T-cell (primary cell): ENCODE measurements around the gene ZACN. TPM values are rescaled to one million over a fixed set of nuclear protein-coding genes. Genes with fewer than 3 reads are reported as not detected.
"Not testable (repeated sequence)": the region's sequence is repeated elsewhere in the genome, so short reads cannot be mapped to it uniquely, and the experiment has no call there.

Experiments
- ATAC-seq, 4 experiments: fragments of 200-7000 bp in 3 of 4; fragments of 150-1000 bp in 1 of 4; cut with Tn5 transposase; replicated peaks in 1 of 4; 1 replicate in 3 of 4; 2 replicates in 1 of 4; pipeline ENCODE4 v1.10.0; 2021; ENCODE audit warnings: moderate library complexity in 3 of 4, mild to moderate bottlenecking in 2 of 4, moderate number of reproducible peaks in 1 of 4
- CTCF ChIA-PET, 2 donors: fragments of 300-600 bp; sonication (Branson Sonifier 250); formaldehyde crosslinking; loops; one replicate each; lab custom pipeline; 2022; ENCODE audit warnings: antibody characterized with exemption in 2 of 2; lab: Charles Lee
- POLR2A ChIA-PET, 2 donors: fragments of 300-600 bp; sonication (Branson Sonifier 250); formaldehyde crosslinking; loops; one replicate each; lab custom pipeline; 2022; ENCODE audit warnings: antibody characterized with exemption in 2 of 2; lab: Charles Lee
- DNase-seq, 35 experiments: peaks; one replicate each; pipeline versions ENCODE4 v3.0.0 to v3.0.0-alpha.2; 2013 to 2023
- H3K27ac ChIP-seq: one replicate; pipeline ENCODE4 v1.5.1; 2013; ENCODE audit warnings: low read length
- H3K27me3 ChIP-seq, 2 experiments: replicated peaks in 1 of 2; 1 replicate in 1 of 2; 2 replicates in 1 of 2; pipeline versions ENCODE4 v1.6.1 to v1.7.0; 2013; ENCODE audit warnings: low read length in 1 of 2, mixed read lengths in 1 of 2; ENCODE audit not compliant: control insufficient read depth in 2 of 2, insufficient read depth in 2 of 2; ENCODE audit errors: extremely low read depth in 1 of 2
- H3K36me3 ChIP-seq, 2 donors: 1 replicate in 1 of 2; 2 replicates in 1 of 2; pipeline versions ENCODE4 v1.6.1 to v1.7.0; 2013; ENCODE audit warnings: low read length in 1 of 2; ENCODE audit not compliant: control insufficient read depth in 2 of 2, insufficient read depth in 1 of 2; ENCODE audit errors: extremely low read depth in 1 of 2
- H3K4me1 ChIP-seq, 2 experiments: 1 replicate in 1 of 2; 2 replicates in 1 of 2; pipeline versions ENCODE4 v1.6.1 to v1.7.0; 2013; ENCODE audit warnings: low read length in 2 of 2, mixed read lengths in 1 of 2; ENCODE audit not compliant: insufficient read depth in 2 of 2, control insufficient read depth in 1 of 2; ENCODE audit errors: extremely low read depth in 1 of 2
- H3K4me3 ChIP-seq, 2 donors: 1 replicate in 1 of 2; 2 replicates in 1 of 2; pipeline versions ENCODE4 v1.5.1 to v1.7.0; 2013; ENCODE audit warnings: mild to moderate bottlenecking in 2 of 2, low read length in 1 of 2, moderate library complexity in 1 of 2; ENCODE audit not compliant: control insufficient read depth in 1 of 2; ENCODE audit errors: extremely low read depth in 1 of 2
- H3K9me3 ChIP-seq: 2 replicates; pipeline ENCODE4 v1.7.0; 2013
- H3K27ac Mint-ChIP-seq, 2 donors: one replicate each; pipeline ENCODE4 v1.8.0; 2020 to 2021; ENCODE audit warnings: mild to moderate bottlenecking in 2 of 2, mixed read lengths in 2 of 2
- H3K27me3 Mint-ChIP-seq, 2 donors: one replicate each; pipeline ENCODE4 v1.8.0; 2021 to 2022; ENCODE audit warnings: mixed read lengths in 2 of 2
- H3K36me3 Mint-ChIP-seq: one replicate; pipeline ENCODE4 v1.8.0; 2021; ENCODE audit warnings: mixed read lengths
- H3K4me1 Mint-ChIP-seq, 3 donors: one replicate each; pipeline ENCODE4 v1.8.0; 2020 to 2022; ENCODE audit warnings: mixed read lengths in 3 of 3, mild to moderate bottlenecking in 1 of 3
- H3K4me3 Mint-ChIP-seq, 3 donors: one replicate each; pipeline ENCODE4 v1.8.0; 2020 to 2022; ENCODE audit warnings: mild to moderate bottlenecking in 3 of 3, mixed read lengths in 3 of 3, moderate library complexity in 3 of 3
- H3K9me3 Mint-ChIP-seq, 3 donors: one replicate each; pipeline ENCODE4 v1.8.0; 2020 to 2022; ENCODE audit warnings: mixed read lengths in 3 of 3
- WGBS: methylation state at CpG from one replicate; pipeline ENCODE4 v1.1.5; 2013; ENCODE audit warnings: missing lambda C conversion rate; ENCODE audit not compliant: insufficient coverage; 5-methylcytosine and 5-hydroxymethylcytosine counted together
- total RNA-seq, 35 experiments: library from RNA in 6 of 35; stranded (reverse) in 6 of 35; fragments of 120-200 nt in 1 of 35; gene quantifications; one replicate each; pipeline versions ENCODE4 v1.2.1 to v1.2.4 and lab custom pipeline; 2013 to 2026

ZACN gene
- total RNA-seq, 5 donors from 2014 or later (not counting 1 experiment from before 2014, with no cell fraction given) = 0.20 to 1.6 (median 0.31) TPM; not detected in 1

DNA sequence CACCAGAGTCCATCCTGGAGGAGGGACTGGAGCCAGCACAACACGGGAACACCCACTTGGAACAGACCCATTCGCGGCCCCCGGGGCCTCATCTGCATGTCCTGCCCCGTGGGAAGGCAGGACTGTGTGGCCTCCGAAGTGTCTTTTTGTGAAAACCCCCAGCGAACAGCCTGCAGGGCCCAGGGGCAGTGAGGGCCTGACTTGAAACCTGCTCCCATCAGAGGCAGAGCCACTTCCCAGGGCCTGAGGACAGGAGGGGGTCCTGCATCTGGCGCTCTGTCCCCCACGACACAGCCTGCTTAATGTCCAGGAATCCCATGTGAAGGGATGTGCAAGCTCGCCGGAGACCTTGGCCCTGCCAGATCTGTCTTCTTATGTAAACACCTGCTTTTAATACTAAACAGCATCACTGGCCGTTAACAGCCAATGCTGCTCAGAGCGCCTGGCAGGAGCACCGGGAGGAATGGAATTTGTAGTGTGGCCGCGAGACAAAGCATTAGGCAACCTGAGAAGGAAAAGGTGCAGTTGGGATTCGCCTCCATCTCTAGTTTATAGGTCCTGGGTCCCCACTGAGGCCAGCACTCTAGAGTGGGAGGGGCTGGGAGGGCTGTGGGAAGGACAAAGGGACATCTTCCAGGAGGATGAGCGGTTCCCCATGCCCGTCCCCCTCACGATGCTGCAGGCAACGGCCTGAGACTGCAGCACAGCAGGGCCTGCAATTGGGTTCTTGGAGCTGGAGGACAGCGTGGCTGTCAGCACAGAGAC, 42.3 kb upstream of the ZACN start:
- no peak overlapping the region for H3K4me3 ChIP-seq
- Mint-ChIP-seq H3K36me3 (peaks cover 26% of the 10 kb centered on the region), H3K4me1 (peaks cover 2 to 14% (median 5%) of the 10 kb centered on the region in 3 donors), H3K9me3 (no peaks in the 10 kb centered on the region), H3K27ac (peak overlapping the region in 1 of 2 donors; percentile 1), H3K4me3 (no peak overlapping the region), H3K27me3 (no peaks in the 10 kb centered on the region)
- DNase-seq (no peak), ATAC-seq (peak in 1 of 4 experiments; percentile 28)
- ChIA-PET POLR2A (no interaction called here), CTCF (no interaction called here)
- no peaks in the 10 kb centered on the region for H3K9me3 ChIP-seq
- H3K27me3 ChIP-seq = no peaks in the 10 kb centered on the region
- H3K27ac ChIP-seq = no peak overlapping the region
- peaks cover 0 to 3% of the 10 kb centered on the region in 2 experiments for H3K4me1 ChIP-seq
- H3K36me3 ChIP-seq = peaks cover 10 to 35% of the 10 kb centered on the region in 2 donors
- WGBS = 97% methylated on average over 19 of the region's 22 CpGs

DNA sequence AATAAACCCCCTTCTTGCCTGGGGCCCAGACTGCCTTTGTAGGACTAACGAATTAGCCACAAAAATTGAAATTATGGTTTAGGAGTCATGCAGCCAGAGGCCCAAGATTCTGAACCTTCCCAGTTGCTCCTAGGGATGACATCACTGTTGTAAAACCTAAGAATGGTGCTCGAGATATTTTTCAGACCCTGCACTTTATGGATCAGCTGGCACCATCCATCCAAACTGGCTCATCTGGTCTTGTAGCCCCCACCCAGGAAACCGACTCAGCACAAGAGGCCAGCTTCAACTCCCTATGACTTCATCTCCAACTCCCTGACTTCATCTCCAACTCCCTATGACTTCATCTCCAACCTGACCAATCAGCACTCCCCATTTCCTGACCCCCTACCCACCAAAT, 40.9 kb upstream of the ZACN start:
- no peak for DNase-seq
- H3K9me3 ChIP-seq = no peaks in the 10 kb centered on the region
- Mint-ChIP-seq H3K27ac (peak overlapping the region; percentile 6 to 69), H3K36me3 (peaks cover 28% of the 10 kb centered on the region), H3K4me1 (peaks cover 2 to 14% (median 5%) of the 10 kb centered on the region in 3 donors), H3K4me3 (no peak overlapping the region), H3K27me3 (no peaks in the 10 kb centered on the region), H3K9me3 (no peaks in the 10 kb centered on the region)
- ChIA-PET POLR2A (interaction anchor here in 1 of 2 donors (0.6 kb wide), 1 partner anchor 338 kb away, joined by 4 read pairs; no protein-coding TSS in a partner anchor), CTCF (no interaction called here)
- no peaks in the 10 kb centered on the region for H3K27me3 ChIP-seq
- H3K4me3 ChIP-seq = no peak overlapping the region
- no peaks in the 10 kb centered on the region for H3K4me1 ChIP-seq
- 89% methylated on average over 3 of the region's 3 CpGs for WGBS
- H3K27ac ChIP-seq = no peak overlapping the region
- ATAC-seq = no peak
- H3K36me3 ChIP-seq = peaks cover 16 to 45% of the 10 kb centered on the region in 2 donors

DNA sequence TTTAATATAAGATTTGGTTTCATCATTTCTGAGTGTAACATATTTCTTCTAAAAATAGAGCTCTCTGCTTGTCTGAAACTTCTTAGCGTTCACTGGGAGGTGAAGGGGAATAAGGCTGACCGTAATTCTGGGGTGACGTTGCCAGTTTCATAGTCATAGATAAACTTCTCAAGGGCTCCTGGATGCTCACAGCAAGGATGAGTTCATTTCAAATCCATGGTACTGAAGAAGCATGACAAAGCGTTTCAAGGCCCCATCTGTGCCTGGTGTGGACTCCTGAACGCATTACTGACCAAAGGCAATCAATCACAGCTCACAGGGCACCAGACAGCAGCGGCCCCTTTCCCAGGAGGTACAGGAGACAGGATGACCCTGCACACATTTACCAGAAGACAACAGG, 39.9 kb upstream of the ZACN start:
- H3K4me1 Mint-ChIP-seq = peaks cover 2 to 9% (median 5%) of the 10 kb centered on the region in 3 donors
- H3K36me3 Mint-ChIP-seq = peaks cover 39% of the 10 kb centered on the region
- DNase-seq (no peak), ATAC-seq (no peak)
- H3K4me3 Mint-ChIP-seq = no peak overlapping the region
- Histone ChIP-seq H3K27ac (no peak overlapping the region), H3K9me3 (no peaks in the 10 kb centered on the region), H3K36me3 (peaks cover 25 to 56% of the 10 kb centered on the region in 2 donors), H3K4me3 (no peak overlapping the region), H3K4me1 (no peaks in the 10 kb centered on the region), H3K27me3 (no peaks in the 10 kb centered on the region)
- no peaks in the 10 kb centered on the region for H3K27me3 Mint-ChIP-seq
- no peak overlapping the region for H3K27ac Mint-ChIP-seq
- H3K9me3 Mint-ChIP-seq = no peaks in the 10 kb centered on the region
- POLR2A ChIA-PET = no interaction called here
- 94% methylated on average over 6 of the region's 6 CpGs for WGBS
- CTCF ChIA-PET = no interaction called here

- POLR2A ChIA-PET = no interaction called here
- H3K27ac ChIP-seq = no peak overlapping the region
- 83% methylated on average over 2 of the region's 6 CpGs for WGBS
- H3K4me3 ChIP-seq = no peak overlapping the region
- no peak for ATAC-seq
- Mint-ChIP-seq H3K4me3 (no peak overlapping the region), H3K36me3 (peaks cover 50% of the 10 kb centered on the region), H3K27ac (no peak overlapping the region), H3K9me3 (no peaks in the 10 kb centered on the region), H3K27me3 (no peaks in the 10 kb centered on the region), H3K4me1 (peaks cover 0 to 2% (median 2%) of the 10 kb centered on the region in 3 donors)
- DNase-seq = no peak
- H3K4me1 ChIP-seq = no peaks in the 10 kb centered on the region
- no peaks in the 10 kb centered on the region for H3K9me3 ChIP-seq
- H3K36me3 ChIP-seq = peaks cover 32 to 67% of the 10 kb centered on the region in 2 donors
- CTCF ChIA-PET = interaction anchor here in 1 of 2 donors (0.6 kb wide), 1 partner anchor 737 kb away, joined by 4 read pairs; no protein-coding TSS in a partner anchor
- no peaks in the 10 kb centered on the region for H3K27me3 ChIP-seq
Observed at GRCh38 chr17:76040376-76040775, 38.6 kb upstream of the ZACN start.

GRCh38 chr17:76042868-76043267, 36.1 kb upstream of the ZACN start:
- not testable (repeated sequence) for H3K4me1 Mint-ChIP-seq, H3K4me1 ChIP-seq, H3K4me3 Mint-ChIP-seq, H3K9me3 Mint-ChIP-seq, H3K27me3 ChIP-seq, ATAC-seq, H3K27ac ChIP-seq, H3K27me3 Mint-ChIP-seq, H3K27ac Mint-ChIP-seq, DNase-seq, H3K4me3 ChIP-seq, H3K9me3 ChIP-seq
- ChIA-PET CTCF (interaction anchor here in 1 of 2 donors (0.7 kb wide), 1 partner anchor 61 kb away, joined by 4 read pairs; the partner anchor contains the start of gene EXOC7), POLR2A (interaction anchor here in 1 of 2 donors (0.6 kb wide), 2 partner anchors 22 to 683 kb away, joined by 4 to 5 read pairs; no protein-coding TSS in a partner anchor)
- peaks cover 37 to 89% of the 10 kb centered on the region in 2 donors for H3K36me3 ChIP-seq
- 100% methylated on average over 2 of the region's 3 CpGs for WGBS
- H3K36me3 Mint-ChIP-seq = peaks cover 62% of the 10 kb centered on the region

- H3K27ac Mint-ChIP-seq, CTCF ChIA-PET, H3K4me3 Mint-ChIP-seq, ATAC-seq, H3K27ac ChIP-seq, DNase-seq, H3K4me3 ChIP-seq, H3K27me3 Mint-ChIP-seq, H3K9me3 Mint-ChIP-seq, H3K27me3 ChIP-seq, POLR2A ChIA-PET, H3K4me1 ChIP-seq, H3K9me3 ChIP-seq: not testable (repeated sequence)
- Mint-ChIP-seq H3K4me1 (peaks cover 10 to 15% (median 11%) of the 10 kb centered on the region in 3 donors), H3K36me3 (peaks cover 64% of the 10 kb centered on the region)
- 100% methylated on average over 8 of the region's 11 CpGs for WGBS
- peaks cover 45 to 92% of the 10 kb centered on the region in 2 donors for H3K36me3 ChIP-seq
Observed at GRCh38 chr17:76044475-76045007, 34.4 kb upstream of the ZACN start.
